Heart left ventricle (tissue), 16 donors: ENCODE results near the gene CCN5. TPM values are rescaled to one million over a fixed set of nuclear protein-coding genes. Genes with fewer than 3 reads are reported as not detected.

ENCODE experiments used
- ATAC-seq, 4 donors: fragments of 200-7000 bp; cut with Tn5 transposase; one replicate each; pipeline ENCODE4 v1.9.1; 2020 to 2022; ENCODE audit warnings: moderate library complexity in 4 of 4, mild to moderate bottlenecking in 3 of 4, moderate number of reproducible peaks in 1 of 4
- DNase-seq, 5 donors: peaks; one replicate each; pipeline ENCODE4 v3.0.0-alpha.2; 2020
- H3K27ac ChIP-seq, 12 donors: fragments of 200-600 bp; sonication (generic) in 4 of 12; one replicate each; pipeline versions ENCODE4 v1.5.0 to v1.8.0; 2016 to 2022; ENCODE audit warnings: mild to moderate bottlenecking in 2 of 12
- H3K27me3 ChIP-seq, 9 donors: fragments of 200-600 bp; sonication (generic) in 2 of 9; one replicate each; pipeline versions ENCODE4 v1.5.1 to v1.8.0; 2016 to 2022; ENCODE audit warnings: mild to moderate bottlenecking in 3 of 9
- H3K36me3 ChIP-seq, 9 donors: fragments of 200-600 bp; sonication (generic) in 2 of 9; one replicate each; pipeline versions ENCODE4 v1.5.0 to v1.8.0; 2018 to 2022; ENCODE audit warnings: mild to moderate bottlenecking in 2 of 9
- H3K4me1 ChIP-seq, 12 donors: fragments of 200-600 bp; sonication (generic) in 4 of 12; one replicate each; pipeline versions ENCODE4 v1.5.0 to v1.8.0; 2016 to 2022; ENCODE audit warnings: mild to moderate bottlenecking in 3 of 12
- H3K4me3 ChIP-seq, 12 donors: fragments of 200-600 bp; sonication (generic) in 4 of 12; one replicate each; pipeline versions ENCODE4 v1.5.0 to v1.8.0; 2017 to 2022; ENCODE audit warnings: mild to moderate bottlenecking in 9 of 12, moderate library complexity in 4 of 12
- H3K9me3 ChIP-seq, 12 donors: fragments of 200-600 bp; sonication (generic) in 4 of 12; one replicate each; pipeline versions ENCODE4 v1.5.0 to v1.8.0; 2016 to 2022; ENCODE audit warnings: mild to moderate bottlenecking in 1 of 12
- CTCF ChIP-seq, 12 donors: fragments of 200-600 bp; sonication (generic) in 4 of 12; IDR thresholded peaks; one replicate each; pipeline versions ENCODE4 v1.5.0 to v1.8.0; 2018 to 2022; ENCODE audit warnings: antibody characterized with exemption in 12 of 12, mild to moderate bottlenecking in 5 of 12
- POLR2A ChIP-seq, 2 donors: fragments of 450-650 bp; IDR thresholded peaks; one replicate each; pipeline ENCODE4 v1.6.1; 2017; ENCODE audit warnings: antibody characterized with exemption in 2 of 2, mild to moderate bottlenecking in 2 of 2, moderate library complexity in 2 of 2
- WGBS, 4 donors: extraction: QIAGEN DNeasy Blood & Tissue Kit in 2 of 4; methylation state at CpG; one replicate each; pipeline versions ENCODE4 v1.1.5 to v1.1.7; 2013 to 2018; 5-methylcytosine and 5-hydroxymethylcytosine counted together
- intact Hi-C, 10 donors: fragments of 100-400 bp; cut with DNase I; formaldehyde crosslinking; loops; one replicate each; pipeline versions ENCODE4 v1.11.1 to v1.14.2; 2022
- polyA plus RNA-seq, 2 donors: library from polyadenylated mRNA; stranded (reverse); fragments of 200-250 nt; gene quantifications; one replicate each; pipeline ENCODE4 v1.2.3, GENCODE V29; 2013
- total RNA-seq, 9 donors: library from RNA; depleted of rRNA in 2 of 9; stranded (reverse); fragments of >200 nt in 2 of 9; fragmentation: NEBNext Ultra II Directional in 3 of 9; extraction: Animal tissue kit (Norgen Biotek cat#: 25700) in 3 of 9; gene quantifications; one replicate each; pipeline versions ENCODE4 v1.1.0 to v1.2.4, GENCODE V29; 2016 to 2023
- donor health status: ischemic (EF 13 %, LVEDD 7.1; RV severe dilation, severe dysfunction).
- donor health status: healthy with polysubstance abuse.
- donor health status: DM: no; HTN: yes; CAD: no.
- donor health status: DM: no; HTN: no; CAD: no.
- donor health status: ischemic (EF 25% LVEDD 6.9; RV normal size, moderate dysfunction).
- donor health status: ischemic (EF 25% LVEDD 5.7; RV mildly dilated, moderate dysfunction).
- donor health status: healthy.
- donor health status: DM: yes; HTN: yes; CAD: no.
- donor health status: ischemic (EF 35%, LVEDD 5.7; RV mildly dilated, moderate dysfunction).
- donor health status: nonischemic (EF 11% LVEDD 7.7; RV severe dilation, severe dysfunction).
- donor health status: DM: yes; HTN: yes; CAD: no.
- donor health status: PGD.
- donor health status: ischemic (EF 29% LVEDD 5.4; RV normal size, mild dysfunction).
- donor health status: nonischemic (EF 23%, LVEDD 6.1; RV moderate dilation, normal function).

Gene CCN5
- total and polyA plus RNA-seq, 11 donors: 7.3 to 92.3 (median 28.7) TPM

- intact Hi-C loops: loop anchor here in 9 of 10 donors (1.0 to 5.0 kb wide), 4 partner anchors 65 to 120 kb away; partner anchors contain the start of gene RIMS4 (in 1 of the 9)
- H3K4me3 ChIP-seq: no peak overlapping the region
- no peaks in the 10 kb centered on the region for H3K36me3 ChIP-seq
- 13 to 18% (median 14%) methylated on average over 5 of the region's 5 CpGs for WGBS, 4 donors
- no peak overlapping the region for H3K27ac ChIP-seq
- peak in 4 of 5 donors; percentile 66 to 78 (median 70) for DNase-seq
- ATAC-seq: peak in 3 of 4 donors; percentile 32 to 63 (median 54)
- H3K27me3 ChIP-seq: peaks cover 0 to 46% (median 7%) of the 10 kb centered on the region in 9 donors
- H3K9me3 ChIP-seq: no peaks in the 10 kb centered on the region
- H3K4me1 ChIP-seq: peaks cover 0 to 38% (median 15%) of the 10 kb centered on the region in 12 donors
- TF ChIP-seq POLR2A (IDR thresholded peaks at IDR 0.05) (no peak), CTCF (IDR thresholded peaks at IDR 0.05) (peak; percentile 53 to 79 (median 70))
Observed at GRCh38 chr20:44747166-44748004, 32.2 kb downstream of the CCN5 start.

GRCh38 chr20:44748005-44748370, 32.8 kb downstream of the CCN5 start:
- no peaks in the 10 kb centered on the region for H3K9me3 ChIP-seq
- no peak for DNase-seq
- 79 to 86% (median 80%) methylated on average over 3 of the region's 3 CpGs for WGBS, 4 donors
- intact Hi-C loops: loop anchor here in 4 of 10 donors (2.0 to 5.0 kb wide), 2 partner anchors 64 to 119 kb away; partner anchors contain the start of gene RIMS4 (in 1 of the 4)
- TF ChIP-seq CTCF (IDR thresholded peaks at IDR 0.05) (no peak), POLR2A (IDR thresholded peaks at IDR 0.05) (no peak)
- H3K27me3 ChIP-seq: peaks cover 0 to 48% (median 7%) of the 10 kb centered on the region in 9 donors
- peaks cover 0 to 32% (median 15%) of the 10 kb centered on the region in 12 donors for H3K4me1 ChIP-seq
- H3K36me3 ChIP-seq: no peaks in the 10 kb centered on the region
- ATAC-seq: no peak
- H3K4me3 ChIP-seq: no peak overlapping the region
- no peak overlapping the region for H3K27ac ChIP-seq

GRCh38 chr20:44750081-44750805, 35.1 kb downstream of the CCN5 start:
- Histone ChIP-seq H3K4me1 (peaks cover 0 to 30% (median 15%) of the 10 kb centered on the region in 12 donors), H3K9me3 (no peaks in the 10 kb centered on the region), H3K36me3 (no peaks in the 10 kb centered on the region), H3K27me3 (peaks cover 0 to 48% (median 7%) of the 10 kb centered on the region in 9 donors), H3K27ac (no peak overlapping the region), H3K4me3 (no peak overlapping the region)
- intact Hi-C loops: no loop called here
- 33 to 57% (median 46%) methylated on average over 3 to 73 of the region's 73 CpGs for WGBS, 4 donors
- ATAC-seq: peak in 1 of 4 donors; percentile 16
- DNase-seq: no peak
- no peak for TF ChIP-seq POLR2A (IDR thresholded peaks at IDR 0.05)
- TF ChIP-seq CTCF (IDR thresholded peaks at IDR 0.05): peak in 8 of 12 donors; percentile 21 to 58 (median 36)
